Stimulated activated CD8-positive, alpha-beta memory T cell treated with anti-CD3 and anti-CD28 coated beads, Interleukin-4, amount 100 ng/mL, for 24 hours (primary cell): ENCODE data around the gene PHAF1.

Source experiments
- DNase-seq: peaks from one replicate; pipeline ENCODE4 v3.0.0-alpha.2; 2020; ENCODE audit warnings: low read depth

The PHAF1 gene

DNA sequence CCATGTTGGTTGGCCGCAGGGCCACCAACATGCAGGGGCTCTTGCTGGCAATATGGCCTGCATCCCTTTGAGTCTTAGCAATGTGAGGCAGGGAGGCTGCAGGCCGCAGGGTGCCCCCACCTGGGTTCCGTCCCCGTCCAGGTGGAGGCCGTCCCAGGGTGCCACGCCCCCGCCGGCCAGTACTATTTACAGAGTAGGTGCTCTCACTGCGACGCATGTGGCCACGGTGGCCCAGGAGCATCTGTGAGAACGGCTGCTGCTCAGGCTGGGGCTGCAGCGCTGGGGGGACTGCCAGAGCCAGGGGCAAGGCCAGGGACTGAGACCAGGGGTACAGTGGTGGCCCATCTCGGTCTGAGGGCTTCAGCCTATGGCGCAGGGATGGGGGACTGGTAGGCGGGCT lies 70.4 kb downstream of the PHAF1 start:
- no peak for DNase-seq

DNA sequence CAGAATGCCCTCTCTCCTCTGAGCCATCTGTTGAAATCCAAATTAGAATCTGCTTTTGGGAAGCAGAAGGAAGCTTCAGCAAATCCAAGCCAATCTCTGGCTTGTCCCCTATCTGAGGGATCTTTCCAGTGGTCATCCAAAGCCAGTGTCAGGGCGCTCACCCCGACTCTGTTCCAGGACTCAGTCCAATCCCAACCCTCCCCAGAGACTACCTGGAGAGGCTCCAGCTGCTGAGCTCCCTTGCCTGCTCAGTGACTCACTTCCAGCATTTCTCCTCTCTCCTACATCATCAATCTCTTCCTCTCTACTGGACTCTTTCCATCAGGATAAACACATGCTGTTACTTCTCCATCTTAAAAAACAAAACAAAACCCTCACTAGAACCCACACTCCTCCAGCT lies 71.6 kb downstream of the PHAF1 start:
- no peak for DNase-seq

DNA sequence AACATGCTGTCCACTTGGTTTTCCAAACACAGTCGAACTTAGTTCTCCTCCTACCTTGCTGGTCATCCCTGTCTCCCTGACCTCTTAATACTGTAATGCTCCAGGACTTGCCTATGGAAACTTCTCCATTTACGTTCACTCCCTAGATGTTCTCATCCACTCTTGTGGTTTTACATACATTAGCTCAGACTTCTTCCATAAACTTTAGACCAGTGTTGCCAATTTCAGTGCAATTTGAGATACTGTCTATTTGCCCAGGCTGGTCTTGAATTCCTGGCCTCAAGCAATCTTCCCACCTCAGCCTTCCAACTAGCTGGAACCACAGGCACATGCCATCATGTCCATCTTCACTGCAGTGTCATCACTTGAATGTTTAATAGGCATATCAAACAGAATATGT lies 72.5 kb downstream of the PHAF1 start:
- no peak for DNase-seq

DNA sequence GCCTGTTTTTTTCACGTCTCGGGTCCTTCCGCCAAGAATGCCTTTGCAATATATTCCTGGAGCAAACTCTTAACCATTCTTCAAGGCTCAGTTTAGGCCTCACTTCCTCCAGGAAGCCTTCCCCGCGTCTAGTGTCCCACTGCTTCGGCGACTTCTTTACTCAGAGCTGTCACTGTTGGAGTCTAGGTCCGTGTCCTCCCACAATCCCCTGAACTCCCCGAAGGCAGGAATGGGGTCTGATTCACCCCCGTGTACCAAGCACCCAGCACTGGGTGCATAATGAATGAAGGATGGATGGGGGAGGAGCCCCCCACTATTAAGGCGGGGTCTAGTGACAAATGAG lies 73.5 kb downstream of the PHAF1 start:
- no peak for DNase-seq

DNA sequence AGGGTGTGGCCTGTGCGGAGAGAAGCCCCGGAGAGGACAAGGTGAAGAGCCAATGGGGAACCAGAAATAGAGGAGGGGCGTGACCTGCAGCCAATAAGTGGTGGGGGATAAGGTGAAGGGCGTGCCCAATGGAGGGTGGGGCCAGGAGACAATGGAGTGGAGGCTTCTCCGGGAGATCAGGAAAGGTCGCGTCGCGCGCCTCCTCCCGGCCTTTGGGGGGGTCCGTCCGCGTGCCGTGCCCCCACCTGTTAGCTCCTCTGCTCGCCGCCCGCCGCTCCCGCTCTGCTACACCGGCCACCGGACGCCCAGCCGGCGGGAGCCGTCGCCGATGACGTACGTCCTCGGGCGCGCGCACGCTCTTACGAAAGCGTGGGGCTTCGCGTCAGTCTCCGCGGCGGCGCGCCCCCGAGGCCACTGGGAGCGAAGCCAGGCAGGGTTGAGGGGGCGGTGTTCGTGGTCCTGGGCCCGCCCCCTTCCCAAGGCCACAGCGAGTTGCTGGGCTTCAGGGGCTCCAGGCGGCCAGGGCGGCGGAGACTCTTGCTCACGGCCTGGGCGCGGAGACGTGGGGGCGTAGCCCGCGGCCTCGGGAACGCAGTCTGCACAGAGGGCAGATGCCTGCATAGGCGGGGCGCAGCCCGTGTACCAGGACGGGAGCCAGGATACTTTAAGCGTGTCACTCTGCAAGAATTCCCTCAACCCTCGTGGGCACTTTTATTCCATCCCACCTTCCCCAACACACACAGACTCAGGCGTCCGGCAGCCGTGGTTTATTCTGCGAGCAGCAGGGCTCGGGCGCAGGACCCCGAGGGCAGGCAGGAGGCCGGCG lies 74.1 kb downstream of the PHAF1 start, which contains the start of gene MATCAP1:
Gene MATCAP1 (minus strand): TSS at position 337 of the 826 bp plus-strand sequence. CDS start 3,353 bp downstream, outside the sequence.
- peak; percentile 86 for DNase-seq

DNA sequence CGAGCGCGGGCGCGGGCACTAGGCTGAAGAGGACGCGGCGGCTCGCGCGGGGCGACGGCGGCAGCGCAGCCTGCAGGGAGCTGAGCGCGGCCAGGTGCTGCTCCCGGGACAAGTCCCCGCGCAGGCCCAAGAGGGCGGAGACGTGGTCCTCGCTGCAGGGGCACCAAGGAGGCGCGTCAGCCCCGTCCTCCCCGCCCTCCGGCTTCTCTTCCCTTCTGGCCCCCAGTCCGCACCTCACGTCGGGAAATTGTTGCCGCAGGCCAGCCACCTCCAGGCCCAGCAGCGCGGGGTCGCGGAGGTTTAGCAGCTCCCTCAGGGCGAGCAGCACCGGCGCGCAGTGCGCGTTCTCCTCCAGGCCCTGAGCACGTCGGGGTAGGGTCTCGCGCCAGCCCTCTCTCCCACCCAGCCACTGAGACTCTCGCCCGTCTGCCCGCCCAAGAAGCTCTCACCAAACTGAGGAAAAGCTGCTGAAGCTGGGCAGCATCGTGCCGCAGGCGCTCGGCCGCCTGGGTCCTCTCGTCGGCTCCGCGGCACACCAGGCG lies 74.8 kb downstream of the PHAF1 start:
- DNase-seq = no peak

DNA sequence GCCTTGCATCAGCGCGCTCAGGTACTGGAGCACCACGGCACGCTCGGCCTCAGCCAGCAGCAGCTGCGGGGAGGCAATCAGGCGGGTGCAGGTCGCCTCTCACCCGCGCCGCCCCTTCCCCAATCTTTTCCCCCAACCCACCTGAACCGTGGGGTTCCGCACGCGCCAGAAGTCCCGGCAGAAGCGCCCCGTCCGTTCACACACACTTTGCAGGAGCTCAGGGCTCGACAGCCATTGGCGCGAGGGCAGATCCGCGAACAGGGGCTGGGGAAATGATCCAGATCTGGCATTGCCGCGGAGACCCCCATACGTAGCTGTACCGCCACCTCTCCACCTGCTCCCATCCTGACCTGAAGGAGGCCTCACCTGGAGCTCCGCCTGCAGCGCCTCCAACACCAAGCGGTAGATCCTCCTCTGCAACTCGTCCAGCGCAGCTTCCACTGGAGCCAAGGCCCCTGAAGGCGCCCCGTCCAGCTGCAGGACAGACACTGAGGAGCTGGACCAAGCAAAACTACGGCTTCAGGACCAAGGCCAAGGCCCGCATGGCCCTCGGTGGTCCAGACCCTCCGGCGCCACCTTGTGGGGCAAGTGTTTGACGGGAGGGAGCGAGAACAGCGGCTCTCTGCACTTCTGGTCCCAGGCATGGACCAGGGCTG lies 75.4 kb downstream of the PHAF1 start:
- DNase-seq = peak; percentile 81

DNA sequence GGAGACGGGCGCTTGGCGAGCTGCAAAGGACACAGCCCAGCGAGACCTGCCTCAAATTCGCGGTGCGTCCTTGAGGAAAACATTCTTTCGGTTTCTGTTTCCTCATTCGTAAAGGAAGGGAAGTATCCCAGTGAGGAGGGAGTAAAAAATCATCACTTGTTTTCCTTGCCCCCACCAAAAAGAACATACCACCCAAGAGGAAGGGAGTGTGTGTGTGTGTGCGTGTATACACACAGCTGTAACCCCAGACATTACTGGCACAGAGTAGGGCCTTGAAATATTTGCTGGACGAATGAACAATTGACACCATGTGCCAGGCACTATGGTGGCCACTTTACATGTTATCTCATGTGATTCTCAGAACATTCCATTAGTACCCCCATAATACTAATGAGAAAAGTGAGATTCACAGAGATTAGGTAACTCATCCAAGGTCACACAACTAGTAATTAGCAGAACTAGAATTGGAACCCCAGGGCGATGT lies 76.0 kb downstream of the PHAF1 start:
- DNase-seq = no peak

DNA sequence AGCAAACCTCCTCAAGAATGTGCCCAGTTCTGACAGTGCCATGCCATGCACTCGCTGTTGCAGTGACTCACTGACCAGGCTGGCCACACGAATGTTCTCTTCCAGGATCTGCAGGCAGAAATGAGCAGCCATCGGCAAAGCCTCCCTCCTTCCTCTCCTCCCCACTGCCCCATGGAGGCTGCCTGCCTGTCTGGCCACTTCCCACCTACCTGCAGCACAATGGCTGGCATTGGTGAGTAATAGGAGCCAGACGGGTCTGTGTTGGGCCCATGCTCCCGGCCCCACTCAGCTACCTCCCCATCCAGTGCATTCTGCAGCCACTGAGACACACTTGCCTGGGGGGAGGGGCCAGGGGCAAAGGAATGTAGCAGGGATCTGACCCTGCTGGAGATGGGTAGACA lies 76.8 kb downstream of the PHAF1 start:
- DNase-seq = no peak

DNA sequence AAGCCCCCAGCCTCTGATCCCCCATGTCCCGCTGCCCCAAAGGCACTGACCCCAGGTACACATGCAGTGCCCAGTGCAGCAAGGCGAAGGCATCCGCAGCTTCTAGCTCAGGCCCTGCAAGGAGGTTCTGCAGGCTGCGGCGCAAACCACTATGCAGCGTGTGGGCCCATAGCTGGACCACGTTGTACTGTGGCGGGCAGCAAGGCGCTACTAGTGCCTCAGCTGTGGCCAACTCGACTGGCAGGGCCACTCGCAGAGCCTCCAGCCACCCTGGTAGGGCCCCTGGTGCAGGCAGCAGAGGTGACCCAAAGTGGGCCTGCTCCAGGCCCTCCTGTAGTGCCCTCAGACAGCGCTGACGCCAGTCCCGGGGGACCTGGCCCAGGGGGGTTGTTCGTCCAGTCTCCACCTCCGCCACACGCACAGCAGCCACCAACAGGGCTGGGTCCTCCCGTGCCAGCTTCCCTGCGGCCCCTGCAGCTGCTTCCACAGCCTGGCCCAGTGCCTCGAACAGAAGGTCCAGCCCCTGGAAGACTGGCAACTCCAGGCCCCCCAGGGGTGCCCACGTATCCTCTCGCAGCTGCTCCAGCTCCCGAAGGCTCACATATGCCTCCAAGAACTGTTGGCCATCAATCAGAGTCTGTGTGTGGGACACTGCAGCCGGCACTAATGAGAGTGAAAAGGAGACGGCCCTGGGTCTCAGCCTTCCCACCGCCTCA lies 77.6 kb downstream of the PHAF1 start:
- no peak for DNase-seq

DNA sequence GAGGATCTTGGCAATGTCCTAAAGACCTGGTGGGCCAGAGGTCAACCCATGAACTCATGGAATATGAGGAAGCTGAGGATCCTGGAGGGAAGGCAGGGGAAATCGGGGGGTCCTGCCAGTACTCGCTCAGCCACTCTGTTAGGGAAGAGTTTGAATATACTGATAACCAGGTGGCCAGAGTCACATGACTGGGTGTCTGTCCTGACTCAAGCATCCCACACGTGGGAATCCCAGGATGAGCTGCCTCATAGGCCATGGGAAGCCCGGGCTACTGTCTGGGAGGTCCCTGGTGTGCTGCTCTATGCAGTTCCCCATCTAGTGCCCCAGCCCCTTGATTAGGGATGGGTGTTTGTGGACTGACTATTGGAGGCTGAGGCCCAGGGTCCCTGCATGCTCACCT lies 78.6 kb downstream of the PHAF1 start:
- DNase-seq = no peak

DNA sequence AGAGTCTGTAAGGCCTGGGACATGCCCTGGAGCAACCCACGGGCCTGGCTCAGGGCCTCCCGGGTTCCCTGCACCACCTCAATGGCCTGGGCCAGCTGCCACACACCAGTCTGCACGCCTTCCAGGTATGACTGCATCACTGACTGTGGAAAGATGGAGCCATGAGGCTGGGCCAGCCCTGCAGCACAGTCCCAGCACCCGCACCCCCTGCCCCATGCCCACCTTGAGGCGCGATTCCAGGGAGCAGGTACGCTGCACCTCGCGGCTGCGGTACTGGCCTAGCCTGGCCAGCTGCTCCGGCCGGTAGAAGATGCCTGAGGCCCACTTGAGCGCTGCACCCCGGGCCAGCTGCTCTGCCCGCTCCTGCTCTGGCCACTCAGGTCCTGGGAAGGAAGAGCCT lies 79.1 kb downstream of the PHAF1 start:
- DNase-seq = no peak

DNA sequence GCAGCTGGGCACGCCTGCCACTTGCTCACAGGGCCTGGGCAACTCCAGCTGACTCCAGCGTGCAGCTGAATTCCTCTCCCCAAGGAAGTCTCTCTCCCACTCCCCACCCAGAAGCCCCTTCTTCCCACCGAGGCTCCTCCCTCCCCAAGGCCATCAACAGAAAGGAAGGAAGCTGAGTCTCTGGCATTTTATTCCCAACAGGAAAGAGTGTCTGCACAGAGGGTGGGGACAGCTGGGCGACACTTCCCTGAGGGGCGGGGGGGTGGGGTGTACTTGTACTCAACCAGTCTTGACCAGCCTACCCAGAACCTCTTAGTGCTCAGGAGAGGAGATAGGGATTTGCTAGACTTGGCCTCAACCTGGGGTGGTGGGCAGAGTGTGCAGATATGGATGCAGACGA lies 80.3 kb downstream of the PHAF1 start, which contains the start of gene EXOC3L1:
Gene EXOC3L1 (minus strand): TSS at position 96 of the 400 bp plus-strand sequence. CDS start 460 bp downstream, outside the sequence.
- no peak for DNase-seq

DNA sequence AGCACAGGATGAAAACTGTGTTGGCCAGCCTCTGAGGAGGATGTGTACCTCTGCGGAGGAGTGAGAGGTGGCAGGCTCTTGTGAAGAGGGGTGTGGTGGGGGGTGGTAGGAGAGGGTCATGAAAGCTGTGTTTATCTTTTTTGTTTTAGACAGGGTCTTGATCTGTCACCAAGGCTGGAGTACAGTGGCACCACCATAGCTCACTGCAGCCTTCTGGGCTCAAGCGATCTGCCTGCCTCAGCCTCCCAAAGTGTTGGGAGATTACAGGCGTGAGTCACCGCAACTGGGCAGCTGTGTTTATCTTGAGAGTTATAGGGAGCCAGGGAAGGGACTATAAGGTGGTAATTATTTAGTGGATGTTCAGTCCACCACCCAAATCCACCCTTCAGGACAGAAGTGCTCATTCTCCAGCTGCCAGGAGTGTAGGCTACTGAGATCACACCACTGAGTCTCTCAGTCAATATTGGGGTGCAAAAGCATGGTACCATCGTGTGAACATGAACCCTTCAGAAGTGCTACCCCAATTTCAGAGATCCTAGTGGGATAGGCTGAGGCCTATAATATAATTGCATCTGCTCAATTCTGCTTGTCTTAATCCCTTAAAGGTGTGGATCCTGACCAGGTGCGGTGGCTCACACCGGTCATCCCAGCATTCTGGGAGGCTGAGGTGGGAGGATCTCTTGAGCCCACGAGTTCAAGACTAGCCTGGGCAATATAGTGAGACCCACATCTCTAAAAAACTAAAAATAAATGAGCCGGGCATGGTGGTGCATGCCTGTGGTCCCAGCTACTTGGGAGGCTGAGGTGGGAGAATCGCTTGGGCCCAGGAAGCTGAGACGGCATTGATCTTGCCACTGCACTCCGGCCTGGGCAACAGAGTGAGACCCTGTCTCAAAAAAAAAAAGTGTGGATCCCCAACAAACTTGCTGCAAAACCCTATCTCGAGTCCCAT lies 81.0 kb downstream of the PHAF1 start:
- DNase-seq = no peak

DNA sequence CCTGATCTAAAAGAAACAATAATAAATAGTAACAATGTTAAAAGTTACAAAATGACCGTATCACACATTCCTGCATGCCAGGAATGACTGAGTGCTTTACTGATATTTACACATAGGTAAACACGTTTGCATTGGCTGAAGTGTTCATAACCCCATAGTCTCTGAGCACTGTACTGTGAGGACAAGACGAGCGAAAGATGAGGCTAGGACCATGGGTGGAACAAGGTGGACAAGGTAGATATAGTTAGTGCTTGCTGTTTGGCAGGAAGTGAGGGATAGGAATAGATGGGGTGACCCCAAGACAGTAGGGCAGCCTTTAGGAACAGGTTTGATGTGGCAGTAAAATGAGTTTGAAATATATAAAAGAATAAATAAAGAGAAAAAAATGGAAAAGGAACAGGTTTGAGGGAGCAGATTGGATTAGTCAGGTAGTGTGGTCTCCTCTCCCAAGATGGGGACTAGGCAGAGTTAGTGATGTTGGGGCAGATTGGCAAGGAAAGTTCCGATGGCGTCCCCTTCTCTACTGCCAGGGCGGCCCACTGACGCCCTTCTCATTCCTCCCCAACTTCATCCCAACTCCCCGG lies 81.8 kb downstream of the PHAF1 start:
- no peak for DNase-seq

DNA sequence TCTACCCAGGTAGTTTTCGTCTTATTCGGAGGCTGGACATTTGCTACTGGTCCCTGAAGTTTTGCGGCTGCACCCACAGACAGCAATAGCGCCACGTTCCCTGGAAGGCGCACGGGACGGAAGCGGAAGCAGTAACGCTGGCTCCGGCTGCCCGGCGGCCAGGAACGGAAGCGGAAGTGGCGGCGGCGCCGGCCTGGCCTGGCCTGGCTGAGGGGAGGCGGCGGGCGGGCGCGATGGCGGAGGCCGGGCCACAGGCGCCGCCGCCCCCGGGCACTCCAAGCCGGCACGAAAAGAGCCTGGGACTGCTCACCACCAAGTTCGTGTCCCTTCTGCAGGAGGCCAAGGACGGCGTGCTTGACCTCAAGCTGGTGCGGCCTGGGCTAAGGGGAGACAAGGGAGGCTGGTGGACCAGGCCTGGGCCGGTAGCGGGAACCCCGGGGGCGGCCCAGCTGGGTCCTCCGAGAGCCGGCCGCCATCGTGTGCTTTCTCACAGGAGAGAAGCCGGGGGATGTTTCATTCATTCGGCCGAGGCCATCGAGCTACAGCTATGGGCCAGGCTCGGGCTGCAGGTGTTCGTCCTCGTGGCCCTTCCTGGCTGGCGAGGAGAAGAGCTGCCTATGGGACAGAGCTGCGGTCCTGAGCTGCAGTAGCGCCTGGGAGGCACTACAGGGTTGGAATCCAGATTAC lies 82.4 kb downstream of the PHAF1 start, which contains the start of gene E2F4:
Gene E2F4 (plus strand): TSS at position 161 of the 687 bp plus-strand sequence. CDS start 73 bp downstream, at position 234.
- DNase-seq = peak; percentile 83

DNA sequence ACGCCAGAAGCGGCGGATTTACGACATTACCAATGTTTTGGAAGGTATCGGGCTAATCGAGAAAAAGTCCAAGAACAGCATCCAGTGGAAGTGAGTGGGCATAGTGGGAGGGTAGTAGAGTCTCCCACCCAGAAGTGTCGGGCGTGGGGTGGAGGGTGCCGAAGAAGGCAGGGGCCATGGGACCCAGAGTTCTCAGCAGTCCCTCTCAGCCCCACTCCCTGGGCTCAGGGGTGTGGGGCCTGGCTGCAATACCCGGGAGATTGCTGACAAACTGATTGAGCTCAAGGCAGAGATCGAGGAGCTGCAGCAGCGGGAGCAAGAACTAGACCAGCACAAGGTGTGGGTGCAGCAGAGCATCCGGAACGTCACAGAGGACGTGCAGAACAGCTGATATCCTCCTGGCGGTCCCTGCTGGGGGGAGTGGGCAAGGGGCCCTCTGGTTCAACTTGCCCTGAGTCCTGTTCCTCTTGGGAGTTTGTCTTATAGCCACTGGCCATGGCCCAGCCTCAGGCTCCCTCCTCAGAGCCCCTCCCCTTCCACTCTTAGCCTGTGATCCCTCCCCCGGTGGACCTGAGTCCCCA lies 83.1 kb downstream of the PHAF1 start:
- DNase-seq = no peak

DNA sequence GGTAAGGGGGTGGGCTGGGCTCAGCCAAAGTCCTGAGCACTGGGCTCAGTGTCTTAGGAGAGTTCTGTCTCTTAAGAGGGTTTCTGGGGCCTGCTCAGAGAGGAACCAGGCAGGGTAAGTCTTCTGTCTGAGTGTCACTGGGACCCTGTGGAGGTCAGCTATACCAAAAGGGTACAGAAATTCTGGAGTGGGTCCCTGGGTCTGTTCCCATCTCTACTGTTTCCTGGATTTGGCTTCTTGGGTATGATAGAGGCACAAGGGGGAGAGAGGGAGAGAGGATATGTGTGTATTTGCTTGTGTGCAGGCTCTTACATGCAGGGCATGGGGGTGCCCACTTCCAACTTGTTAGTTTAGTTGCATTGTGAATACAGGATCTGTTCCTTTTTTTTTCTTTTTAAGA lies 83.8 kb downstream of the PHAF1 start:
- no peak for DNase-seq

DNA sequence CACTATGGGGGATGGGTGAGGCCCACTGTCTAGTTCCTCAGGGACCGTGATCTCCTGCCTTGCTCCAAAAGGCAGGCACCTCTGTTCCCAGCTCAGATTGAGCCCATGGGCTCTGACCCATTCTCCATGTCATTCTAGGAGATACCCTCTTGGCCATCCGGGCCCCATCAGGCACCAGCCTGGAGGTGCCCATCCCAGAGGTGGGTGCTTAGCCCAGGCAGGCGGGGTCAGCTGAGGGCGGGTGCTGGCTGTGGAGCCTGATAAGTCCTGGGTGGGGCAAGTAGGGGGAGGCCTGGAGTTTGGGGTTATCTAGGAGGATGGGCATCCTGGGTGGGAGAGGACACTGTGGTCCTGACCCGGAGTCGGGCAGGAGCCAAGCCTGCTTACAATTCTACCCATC lies 84.5 kb downstream of the PHAF1 start:
- DNase-seq = no peak

DNA sequence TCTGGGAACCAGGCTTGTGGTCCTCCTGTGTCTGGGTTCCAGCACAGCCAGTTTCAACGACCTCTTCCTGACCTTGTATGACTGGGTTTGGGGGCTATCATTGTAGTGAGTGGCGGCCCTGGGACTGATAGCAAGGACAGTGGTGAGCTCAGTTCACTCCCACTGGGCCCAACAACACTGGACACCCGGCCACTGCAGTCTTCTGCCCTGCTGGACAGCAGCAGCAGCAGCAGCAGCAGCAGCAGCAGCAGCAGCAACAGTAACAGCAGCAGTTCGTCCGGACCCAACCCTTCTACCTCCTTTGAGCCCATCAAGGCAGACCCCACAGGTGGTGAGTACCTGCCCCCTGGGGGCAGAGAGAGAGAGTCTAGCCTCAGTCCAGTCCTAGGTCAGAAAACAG lies 85.9 kb downstream of the PHAF1 start:
- no peak for DNase-seq
